GM12875 (cell line): ENCODE data around the gene VWA3B.

Source experiments
- H3K4me3 ChIP-seq: one replicate; pipeline ENCODE4 v1.5.1; 2011; ENCODE audit warnings: low read depth, low read length, control low read depth
- CTCF ChIP-seq: IDR thresholded peaks from 2 replicates; pipeline ENCODE4 v1.5.1; 2011; ENCODE audit warnings: low read depth, mild to moderate bottlenecking, control low read depth, inconsistent platforms, low read length, moderate library complexity, borderline replicate concordance; ENCODE audit not compliant: insufficient read depth

VWA3B gene

DNA sequence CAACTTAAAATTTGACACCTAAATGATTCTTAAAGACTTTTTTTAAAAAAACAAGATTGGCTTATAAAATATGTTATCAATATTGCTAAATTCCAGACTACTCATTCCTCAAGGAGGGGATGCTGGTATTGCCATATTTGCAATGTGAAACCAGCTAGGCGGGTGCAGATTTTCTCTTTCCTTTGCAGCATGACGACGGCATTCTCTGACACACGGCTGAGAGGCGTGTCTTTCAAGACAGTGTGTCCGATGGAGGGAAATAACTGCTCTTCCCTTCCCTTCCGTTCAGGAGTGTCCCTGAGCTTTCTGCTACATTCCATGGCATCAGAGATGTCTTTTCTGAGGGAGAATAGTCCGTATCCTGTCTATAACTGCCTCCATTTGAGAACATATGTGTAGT lies 221.1 kb downstream of the VWA3B start:
- no peak overlapping the region for H3K4me3 ChIP-seq
- no peak for TF ChIP-seq CTCF

DNA sequence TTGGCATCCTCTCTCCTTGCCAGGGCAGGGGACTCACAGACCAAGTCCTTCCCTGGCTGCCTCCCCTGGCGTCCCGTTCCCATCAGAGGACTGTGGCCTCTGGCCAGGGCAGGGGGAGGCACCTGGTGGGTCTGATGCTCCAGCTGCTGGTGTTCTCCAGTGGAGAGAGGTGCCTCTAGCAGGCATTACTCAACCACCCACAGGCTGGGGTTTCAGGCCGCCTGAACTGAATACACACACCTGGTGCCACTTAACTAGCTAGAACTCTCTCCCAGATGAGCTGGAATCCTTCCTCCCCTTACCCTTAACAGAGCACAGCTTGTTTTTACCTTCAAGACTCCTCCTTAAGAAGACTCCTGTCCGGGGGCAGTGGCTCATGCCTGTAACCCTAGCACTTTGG lies 221.6 kb downstream of the VWA3B start:
- no peak for TF ChIP-seq CTCF

DNA sequence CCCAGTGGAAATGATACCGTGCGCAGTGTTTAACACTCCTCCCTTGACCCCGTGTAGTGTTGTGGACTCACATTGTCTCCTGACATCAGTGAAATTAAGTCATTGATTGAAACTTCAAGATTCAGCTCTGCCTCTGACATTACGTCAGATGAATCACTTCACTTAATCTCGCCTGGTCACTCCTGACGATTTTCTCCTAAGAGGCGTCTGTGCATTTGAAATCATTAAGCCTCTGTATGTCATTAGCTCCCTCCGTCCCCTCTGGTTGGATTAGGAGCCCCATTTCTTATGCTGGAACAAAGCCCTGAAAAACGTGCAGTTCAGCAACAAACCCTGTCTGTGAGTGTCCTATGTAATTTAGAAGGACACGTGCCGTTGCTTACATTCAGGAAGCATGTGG lies 222.6 kb downstream of the VWA3B start:
- no peak for TF ChIP-seq CTCF
- H3K4me3 ChIP-seq: no peak overlapping the region

More for the DNA sequence above, 221.6 kb downstream of the VWA3B start:
- H3K4me3 ChIP-seq: no peak overlapping the region

- TF ChIP-seq CTCF: no peak
- H3K4me3 ChIP-seq: no peak overlapping the region
Measured at GRCh38 chr2:98310010-98310409, 223.0 kb downstream of the VWA3B start.

DNA sequence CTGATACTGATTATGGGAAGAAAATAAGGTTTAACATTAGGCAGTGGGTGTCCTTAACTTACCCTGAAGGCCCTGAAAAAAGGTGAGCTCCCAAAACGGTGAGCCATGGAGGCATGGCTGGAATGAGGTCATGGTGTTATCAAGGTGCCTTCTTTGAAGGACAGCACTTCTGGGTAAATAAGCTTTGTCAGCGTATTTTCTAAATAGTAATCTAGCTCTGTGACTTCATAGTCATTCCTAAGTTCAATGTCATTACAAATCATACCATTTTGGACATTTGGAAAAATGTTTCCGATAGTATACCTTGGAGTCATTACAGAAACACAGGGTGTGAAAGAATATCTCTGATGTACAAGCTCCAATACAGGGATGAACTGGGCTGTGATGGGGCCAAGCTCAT lies 224.1 kb downstream of the VWA3B start:
- no peak overlapping the region for H3K4me3 ChIP-seq
- no peak for TF ChIP-seq CTCF

DNA sequence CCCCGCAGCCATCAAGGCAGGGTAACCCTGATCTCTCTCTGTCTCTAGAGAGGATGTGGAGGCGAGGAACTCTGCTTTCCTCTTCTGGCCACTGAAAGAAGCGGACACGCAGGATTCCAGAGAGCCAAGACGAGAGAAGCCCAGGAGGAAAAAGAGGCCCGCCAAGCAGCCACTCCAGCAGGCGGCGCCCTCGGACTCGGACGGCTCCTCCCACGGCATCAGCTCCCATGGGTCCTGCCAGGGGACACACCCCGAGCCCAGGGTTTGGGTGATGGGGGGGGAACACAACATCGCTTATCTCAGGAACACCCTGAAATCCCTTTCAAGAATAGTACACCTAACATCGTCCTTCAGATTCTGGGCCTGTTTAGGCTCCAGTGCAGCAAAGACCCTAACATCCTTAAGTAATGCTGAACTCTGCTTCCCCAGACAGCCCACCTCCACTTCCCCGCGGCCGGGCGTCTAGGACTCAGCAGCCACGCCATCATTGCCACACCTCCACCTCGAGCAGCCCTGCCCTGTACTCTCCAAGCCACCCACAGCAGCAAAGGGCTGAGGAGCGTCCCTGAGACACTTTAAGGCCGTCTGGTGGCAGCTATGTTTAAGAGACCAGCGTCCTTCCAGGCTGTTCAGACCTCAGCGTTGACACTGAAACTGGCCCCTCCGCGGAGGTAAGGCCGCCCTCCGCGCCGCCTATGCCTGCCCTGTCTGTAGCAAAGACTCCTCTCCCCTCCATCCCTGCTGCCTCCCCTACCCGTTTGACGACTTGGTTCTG lies 225.0 kb downstream of the VWA3B start:
- H3K4me3 ChIP-seq: no peak overlapping the region
- no peak for TF ChIP-seq CTCF

DNA sequence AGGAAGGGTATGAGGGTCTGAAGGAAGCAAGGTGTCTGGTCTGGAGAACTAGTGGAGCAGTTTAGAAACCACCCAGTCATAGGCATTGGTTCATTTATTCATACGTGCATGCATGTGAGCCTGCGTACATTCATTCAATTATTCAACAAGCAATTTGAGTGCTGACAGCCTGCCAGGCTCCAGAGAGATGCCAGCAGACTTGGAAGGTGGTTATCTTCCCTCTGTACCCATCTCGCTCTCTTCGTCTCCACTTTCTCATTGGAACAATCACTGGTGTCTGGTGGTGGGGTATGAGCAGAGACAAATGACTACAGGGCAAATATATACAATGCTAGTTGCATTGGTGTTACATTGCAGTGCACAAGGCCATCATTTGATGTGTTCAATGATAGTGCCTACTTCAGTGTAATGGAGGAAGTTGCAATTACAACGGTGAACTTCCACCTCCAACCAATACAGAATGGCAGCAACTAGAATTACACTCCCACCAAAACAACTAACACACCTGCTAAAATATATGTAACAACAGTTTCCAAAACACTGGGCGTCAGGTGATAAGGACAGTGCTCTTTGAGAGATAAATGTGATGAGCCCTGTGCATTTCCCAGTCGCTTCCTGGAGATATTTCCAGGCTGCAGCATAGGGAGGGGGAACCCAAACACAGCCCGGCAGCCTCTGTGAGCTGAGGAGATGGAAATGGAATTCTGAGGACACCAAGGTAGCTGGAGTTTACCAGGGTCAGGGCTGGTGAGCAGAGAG lies 226.7 kb downstream of the VWA3B start:
- TF ChIP-seq CTCF: no peak
- H3K4me3 ChIP-seq: no peak overlapping the region
